H1 (cell line): ENCODE data around the gene COL5A3. TPM values are rescaled to one million over a fixed set of nuclear protein-coding genes. Genes with fewer than 3 reads are reported as not detected.

ENCODE experiments used
- CTCF ChIA-PET: fragments of 300-600 bp; sonication (Branson Sonifier 250); formaldehyde crosslinking; loops from one replicate; lab custom pipeline; 2021; ENCODE audit not compliant: partially characterized antibody; lab: Charles Lee
- POLR2A ChIA-PET: fragments of 300-600 bp; sonication (Branson Sonifier 250); formaldehyde crosslinking; loops from one replicate; lab custom pipeline; 2021; ENCODE audit warnings: inconsistent platforms; ENCODE audit not compliant: partially characterized antibody; lab: Charles Lee
- DNase-seq, 2 experiments: peaks; one replicate each; pipeline versions ENCODE4 v3.0.0 to v3.0.0-alpha.2; 2010 to 2022; ENCODE audit warnings: low spot score in 2 of 2, low read depth in 1 of 2, mixed read lengths in 1 of 2
- FAIRE-seq: peaks from 2 replicates; lab custom pipeline; 2011; peaks lifted over from hg19 to GRCh38; lab: Jason Lieb, UNC
- H2AFZ ChIP-seq: 2 replicates; pipeline ENCODE4 v1.8.1; 2012; ENCODE audit warnings: low read length, inconsistent platforms
- H2AK5ac ChIP-seq: 2 replicates; pipeline ENCODE4 v1.6.1; 2013; ENCODE audit warnings: low read depth, low read length
- H2BK120ac ChIP-seq: replicated peaks from 2 replicates; pipeline ENCODE3; 2013; ENCODE audit warnings: low read depth, low read length, inconsistent platforms
- H2BK12ac ChIP-seq: 2 replicates; pipeline ENCODE4 v1.6.1; 2013; ENCODE audit warnings: low read depth, low read length
- H2BK15ac ChIP-seq: 2 replicates; pipeline ENCODE4 v1.6.1; 2013; ENCODE audit warnings: low read length
- H2BK20ac ChIP-seq: 2 replicates; pipeline ENCODE4 v1.6.1; 2013; ENCODE audit warnings: low read length
- H2BK5ac ChIP-seq: 2 replicates; pipeline ENCODE4 v1.6.1; 2013; ENCODE audit warnings: low read depth, low read length
- H3K14ac ChIP-seq: 2 replicates; pipeline ENCODE4 v1.6.1; 2013; ENCODE audit warnings: inconsistent platforms; ENCODE audit not compliant: insufficient read length
- H3K18ac ChIP-seq: 2 replicates; pipeline ENCODE4 v1.6.1; 2013; ENCODE audit warnings: low read length; ENCODE audit errors: extremely low read depth
- H3K23ac ChIP-seq: 2 replicates; pipeline ENCODE4 v1.6.1; 2013; ENCODE audit warnings: inconsistent platforms; ENCODE audit not compliant: insufficient read length
- H3K23me2 ChIP-seq: 2 replicates; pipeline ENCODE4 v1.6.1; 2013; ENCODE audit warnings: low read depth, low read length
- H3K27ac ChIP-seq: 2 replicates; pipeline ENCODE4 v1.6.1; 2011; ENCODE audit warnings: low read depth, low read length, inconsistent platforms
- H3K27me3 ChIP-seq, 4 experiments: replicated peaks in 1 of 4; 1 replicate in 1 of 4; 2 replicates in 3 of 4; pipeline versions ENCODE4 v1.6.1 to v1.8.1; 2011 to 2013; ENCODE audit warnings: low read length in 3 of 4, mild to moderate bottlenecking in 3 of 4, inconsistent platforms in 2 of 4, mixed read lengths in 2 of 4, moderate library complexity in 1 of 4; ENCODE audit not compliant: control insufficient read depth in 3 of 4, insufficient read depth in 3 of 4; ENCODE audit errors: extremely low read depth in 1 of 4
- H3K36me3 ChIP-seq, 4 experiments: 2 replicates each; pipeline versions ENCODE4 v1.6.1 to v1.8.1; 2011 to 2013; ENCODE audit warnings: mild to moderate bottlenecking in 4 of 4, low read length in 3 of 4, moderate library complexity in 2 of 4, control low read depth in 1 of 4, inconsistent platforms in 1 of 4; ENCODE audit not compliant: insufficient read depth in 4 of 4, control insufficient read depth in 2 of 4
- H3K4ac ChIP-seq: replicated peaks from 2 replicates; pipeline ENCODE3; 2013; ENCODE audit warnings: low read length, low read depth, mixed read lengths, inconsistent platforms; ENCODE audit not compliant: insufficient read length
- H3K4me1 ChIP-seq, 4 experiments: replicated peaks in 1 of 4; 1 replicate in 1 of 4; 2 replicates in 3 of 4; pipeline versions ENCODE4 v1.6.1 to v1.8.1; 2011 to 2013; ENCODE audit warnings: low read length in 3 of 4, inconsistent platforms in 2 of 4, mixed read lengths in 1 of 4; ENCODE audit not compliant: insufficient read depth in 4 of 4, control insufficient read depth in 3 of 4
- H3K4me2 ChIP-seq, 2 experiments: 2 replicates each; pipeline versions ENCODE4 v1.6.1 to v1.8.1; 2011 to 2013; ENCODE audit warnings: low read depth in 2 of 2, low read length in 2 of 2, control low read depth in 1 of 2, inconsistent platforms in 1 of 2, mild to moderate bottlenecking in 1 of 2; ENCODE audit not compliant: insufficient read depth in 1 of 2
- H3K4me3 ChIP-seq, 4 experiments: fragments of 200-600, 300-600 bp in 1 of 4; sonication (generic), shearing (Covaris generic), sonication (Bioruptor Twin) in 1 of 4; 2 replicates each; pipeline versions ENCODE4 v1.5.1 to v1.8.1; 2011 to 2016; ENCODE audit warnings: low read length in 4 of 4, low read depth in 3 of 4, control low read depth in 2 of 4, inconsistent platforms in 2 of 4, mild to moderate bottlenecking in 2 of 4, mixed read lengths in 1 of 4, moderate library complexity in 1 of 4; ENCODE audit not compliant: insufficient read depth in 2 of 4; ENCODE audit errors: extremely low read depth in 1 of 4
- H3K56ac ChIP-seq: replicated peaks from 2 replicates; pipeline ENCODE3; 2013; ENCODE audit warnings: low read depth, mild to moderate bottlenecking, mixed read lengths, low read length, inconsistent platforms; ENCODE audit not compliant: insufficient read length
- H3K79me1 ChIP-seq: 2 replicates; pipeline ENCODE4 v1.6.1; 2013; ENCODE audit warnings: low read depth, low read length, control low read depth
- H3K79me2 ChIP-seq, 2 experiments: 2 replicates each; pipeline versions ENCODE4 v1.6.1 to v1.8.1; 2012 to 2013; ENCODE audit warnings: low read length in 2 of 2, mild to moderate bottlenecking in 2 of 2, inconsistent platforms in 1 of 2; ENCODE audit not compliant: insufficient read depth in 2 of 2, control insufficient read depth in 1 of 2
- H3K9ac ChIP-seq, 4 experiments: replicated peaks in 1 of 4; 1 replicate in 1 of 4; 2 replicates in 3 of 4; pipeline versions ENCODE4 v1.6.1 to v1.8.1; 2011 to 2013; ENCODE audit warnings: low read depth in 3 of 4, low read length in 3 of 4, control low read depth in 2 of 4, mild to moderate bottlenecking in 2 of 4, moderate library complexity in 2 of 4, inconsistent platforms in 1 of 4; ENCODE audit errors: extremely low read depth in 1 of 4
- H3K9me3 ChIP-seq, 2 experiments: 2 replicates each; pipeline versions ENCODE4 v1.6.1 to v1.8.1; 2012 to 2013; ENCODE audit warnings: mild to moderate bottlenecking in 2 of 2, moderate library complexity in 2 of 2, control low read depth in 1 of 2, inconsistent platforms in 1 of 2, low read depth in 1 of 2, low read length in 1 of 2, mixed read lengths in 1 of 2; ENCODE audit not compliant: insufficient read depth in 2 of 2
- H4K20me1 ChIP-seq, 2 experiments: replicated peaks in 1 of 2; 2 replicates each; pipeline versions ENCODE3 to v1.8.1; 2011 to 2013; ENCODE audit warnings: inconsistent platforms in 2 of 2, low read length in 2 of 2, mild to moderate bottlenecking in 1 of 2; ENCODE audit not compliant: insufficient read depth in 2 of 2, control insufficient read depth in 1 of 2
- H4K5ac ChIP-seq: 2 replicates; pipeline ENCODE4 v1.6.1; 2013; ENCODE audit warnings: low read length, low read depth, mixed read lengths, inconsistent platforms; ENCODE audit not compliant: insufficient read length
- H4K8ac ChIP-seq: 2 replicates; pipeline ENCODE4 v1.8.0; 2013; ENCODE audit warnings: mild to moderate bottlenecking, moderate library complexity, low read length, inconsistent platforms; ENCODE audit not compliant: insufficient read depth; ENCODE audit errors: extremely low read depth
- H4K91ac ChIP-seq: replicated peaks from 2 replicates; pipeline ENCODE3; 2013; ENCODE audit warnings: low read length, mixed read lengths, inconsistent platforms; ENCODE audit not compliant: insufficient read length
- BRCA1 ChIP-seq: IDR thresholded peaks from 2 replicates; pipeline ENCODE4 v1.6.1; 2012; ENCODE audit warnings: low read depth, low read length, improper control_type of control experiment
- GABPA ChIP-seq: IDR thresholded peaks from 2 replicates; pipeline ENCODE4 v1.6.1; 2011; ENCODE audit warnings: mild to moderate bottlenecking, low read length, moderate library complexity, borderline replicate concordance; ENCODE audit not compliant: insufficient read depth
- HDAC2 ChIP-seq, 2 experiments: fragments of 300-600 bp in 1 of 2; sonication (generic) in 1 of 2; IDR thresholded peaks; 2 replicates each; pipeline ENCODE4 v1.6.1; 2011 to 2012; ENCODE audit warnings: low read depth in 2 of 2, low read length in 2 of 2, mild to moderate bottlenecking in 2 of 2, moderate library complexity in 2 of 2, borderline replicate concordance in 1 of 2, inconsistent platforms in 1 of 2
- HDAC6 ChIP-seq: IDR thresholded peaks from one replicate; pipeline ENCODE4 v1.7.1; 2012; ENCODE audit warnings: low read depth, mild to moderate bottlenecking, inconsistent platforms, low read length, moderate library complexity
- KDM4A ChIP-seq: IDR thresholded peaks from one replicate; pipeline ENCODE4 v1.7.1; 2012; ENCODE audit warnings: low read depth, mild to moderate bottlenecking, moderate library complexity, low read length, inconsistent platforms; ENCODE audit not compliant: severe bottlenecking
- POLR2A ChIP-seq, 2 experiments: IDR thresholded peaks; 1 replicate in 1 of 2; 2 replicates in 1 of 2; pipeline ENCODE4 v1.6.1; 2011; ENCODE audit warnings: low read depth in 2 of 2, low read length in 2 of 2, mild to moderate bottlenecking in 2 of 2; ENCODE audit errors: control extremely low read depth in 1 of 2
- POU5F1 ChIP-seq: IDR thresholded peaks from 2 replicates; pipeline ENCODE4 v1.6.1; 2011; ENCODE audit warnings: low read depth, mild to moderate bottlenecking, low read length, moderate library complexity
- SP1 ChIP-seq: IDR thresholded peaks from 2 replicates; pipeline ENCODE4 v1.6.1; 2011; ENCODE audit warnings: low read depth, low read length
- ZNF274 ChIP-seq: IDR thresholded peaks from 2 replicates; pipeline ENCODE4 v1.7.0; 2012; ENCODE audit warnings: low read length, borderline replicate concordance; ENCODE audit errors: extremely low read depth
- WGBS, 2 experiments: shearing (Covaris generic) in 1 of 2; methylation state at CpG; one replicate each; pipeline versions ENCODE4 v1.1.6 to v1.1.7; 2013 to 2015; ENCODE audit warnings: low lambda C conversion rate in 2 of 2, mixed read lengths in 2 of 2, inconsistent platforms in 1 of 2, low coverage in 1 of 2, missing lambda C conversion rate in 1 of 2; ENCODE audit not compliant: insufficient replicate concordance in 2 of 2, insufficient coverage in 1 of 2, insufficient read length in 1 of 2; ENCODE audit errors: extremely low coverage in 1 of 2, missing lambda C conversion rate in 1 of 2; 5-methylcytosine and 5-hydroxymethylcytosine counted together
- polyA plus RNA-seq, 7 experiments: library from polyadenylated mRNA; depleted of rRNA in 3 of 7; stranded (reverse) in 5 of 7; unstranded in 2 of 7; fragments of >200 nt in 5 of 7; fragments of 200-250 nt in 2 of 7; gene quantifications; 1 replicate in 5 of 7; 2 replicates in 1 of 7; 4 replicates in 1 of 7; pipeline versions ENCODE4 v1.2.1 to v1.2.3, GENCODE V29; 2011 to 2013; ENCODE audit warnings: missing spikeins in 2 of 7, mixed read lengths in 2 of 7
- total RNA-seq: library from RNA; stranded (reverse); fragmentation: NEBNext Ultra II Directional; extraction: Animal tissue kit (Norgen Biotek cat#: 25700); gene quantifications from 2 replicates; pipeline ENCODE4 v1.2.1, GENCODE V29; 2021
- TF ChIP-seq, protein P1 (sequence below): IDR thresholded peaks from 2 replicates; pipeline ENCODE4 v1.6.1; 2011; ENCODE audit warnings: low read depth, mild to moderate bottlenecking, low read length; ENCODE audit not compliant: insufficient read depth

Gene COL5A3
- total and polyA plus RNA-seq, 2 of the 8 experiments (the other 6 are each of a cell fraction or from before 2014, with no cell fraction given) = 0.67 to 0.74 TPM

DNA sequence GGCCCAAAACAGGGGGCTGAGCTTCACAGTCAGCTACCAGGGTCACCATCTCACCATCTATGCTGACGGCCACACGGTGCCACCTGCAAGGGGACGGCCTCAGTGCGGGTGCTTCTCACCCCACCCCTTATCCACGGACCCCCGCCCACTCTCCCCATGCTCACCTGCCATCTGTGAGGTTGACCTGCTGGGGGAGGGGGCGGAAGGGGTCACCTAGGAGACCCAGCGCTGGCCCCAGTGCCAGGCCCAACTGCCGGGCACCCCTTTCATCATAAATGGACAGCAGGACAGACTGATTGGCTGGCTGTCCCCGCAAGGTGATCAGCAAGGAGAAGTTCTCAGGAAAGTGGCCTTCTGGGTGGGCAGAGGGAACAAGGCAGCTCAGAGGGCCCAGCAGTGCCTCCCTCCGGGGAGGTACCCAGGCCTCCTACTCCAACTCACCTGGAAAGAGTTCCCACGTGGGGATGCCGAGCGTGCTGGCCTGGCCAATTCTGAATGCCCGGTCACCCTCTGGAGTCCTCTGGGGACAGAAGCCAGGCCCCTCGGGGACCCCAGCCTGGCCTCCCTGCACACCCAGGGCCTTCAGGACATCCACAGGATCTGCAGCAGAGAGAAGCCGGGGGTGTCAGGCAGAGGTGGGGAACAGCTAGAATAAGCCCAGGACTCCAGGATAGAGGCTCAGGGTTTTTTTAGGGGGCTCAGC, 4.5 kb downstream of the COL5A3 start:
- Histone ChIP-seq H3K79me2 (no peaks in the 10 kb centered on the region), H4K5ac (no peak overlapping the region), H2BK5ac (no peak overlapping the region), H3K9me3 (no peaks in the 10 kb centered on the region), H3K79me1 (no peaks in the 10 kb centered on the region), H3K23ac (no peak overlapping the region), H2BK120ac (no peak overlapping the region), H2BK20ac (no peak overlapping the region), H4K8ac (no peak overlapping the region), H2BK15ac (no peak overlapping the region), H3K27me3 (peaks cover 0 to 17% (median 14%) of the 10 kb centered on the region in 4 experiments; a peak in 6 of 7 replicates), H3K36me3 (no peaks in the 10 kb centered on the region), H3K56ac (no peak overlapping the region), H3K14ac (no peak overlapping the region), H3K4me2 (no peak overlapping the region), H3K18ac (no peak overlapping the region), H3K27ac (no peak overlapping the region), H3K4me3 (no peak overlapping the region), H4K91ac (no peak overlapping the region), H3K4me1 (peaks cover 4 to 12% (median 8%) of the 10 kb centered on the region in 4 experiments), H2AFZ (no peak overlapping the region), H2BK12ac (no peak overlapping the region), H4K20me1 (peaks cover 5 to 10% of the 10 kb centered on the region in 2 experiments), H3K23me2 (peaks cover 16% of the 10 kb centered on the region; the same call in 1 of the 2 replicates), H3K9ac (no peak overlapping the region), H3K4ac (no peak overlapping the region), H2AK5ac (no peak overlapping the region)
- no peak for FAIRE-seq
- CTCF ChIA-PET = interaction anchor here (0.8 to 2.1 kb wide), 7 partner anchors 14 to 75 kb away, joined by 3 to 5 read pairs (median 3); no protein-coding TSS in a partner anchor
- POLR2A ChIA-PET = interaction anchor here (1.3 to 1.4 kb wide), 2 partner anchors 75 to 103 kb away, joined by 3 to 4 read pairs; no protein-coding TSS in a partner anchor
- 86% methylated on average over 17 of the region's 17 CpGs; no CpG with 5 or more reads in 1 of the 2 experiments for WGBS, 2 experiments
- DNase-seq = no peak
- TF ChIP-seq, protein P1, sequence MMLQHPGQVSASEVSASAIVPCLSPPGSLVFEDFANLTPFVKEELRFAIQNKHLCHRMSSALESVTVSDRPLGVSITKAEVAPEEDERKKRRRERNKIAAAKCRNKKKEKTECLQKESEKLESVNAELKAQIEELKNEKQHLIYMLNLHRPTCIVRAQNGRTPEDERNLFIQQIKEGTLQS = no peak
- TF ChIP-seq SP1 (no peak), KDM4A (no peak), HDAC2 (IDR thresholded peaks at IDR 0.05; ENCODE audit: borderline replicate concordance in 1 of 2, low read depth in 2 of 2, low read length in 2 of 2) (no peak), POLR2A (IDR thresholded peaks at IDR 0.05; ENCODE audit: control extremely low read depth in 1 of 2, low read depth in 2 of 2, low read length in 2 of 2) (no peak), HDAC6 (no peak), POU5F1 (no peak), GABPA (no peak), BRCA1 (no peak), ZNF274 (no peak)
